Gastrocnemius medialis (tissue), 4 donors: Measurements from ENCODE around the gene TSSK6. TPM values are rescaled to one million over a fixed set of nuclear protein-coding genes. Genes with fewer than 3 reads are reported as not detected.

Experiments used
- ATAC-seq, 2 donors: fragments of 150-250 bp; one replicate each; pipeline ENCODE4 v1.9.1; 2016
- DNase-seq, 2 donors: peaks; one replicate each; pipeline ENCODE4 v3.0.0-alpha.2; 2019
- H3K27ac ChIP-seq, 4 donors: fragments of 200-600 bp; sonication (generic); 1 replicate in 1 of 4; 2 replicates in 3 of 4; pipeline ENCODE4 v1.5.1; 2016 to 2018; ENCODE audit warnings: mild to moderate bottlenecking in 2 of 4, moderate library complexity in 1 of 4
- H3K27me3 ChIP-seq, 3 donors: fragments of 200-600 bp; sonication (generic) in 2 of 3; 1 replicate in 1 of 3; 2 replicates in 2 of 3; pipeline versions ENCODE4 v1.5.1 to v1.6.0; 2016 to 2019; ENCODE audit warnings: mild to moderate bottlenecking in 1 of 3, moderate library complexity in 1 of 3
- H3K36me3 ChIP-seq, 2 donors: fragments of 200-600 bp; sonication (generic) in 1 of 2; one replicate each; pipeline ENCODE4 v1.5.1; 2017 to 2018
- H3K4me1 ChIP-seq, 2 donors: fragments of 200-600 bp; sonication (generic) in 1 of 2; one replicate each; pipeline ENCODE4 v1.5.1; 2016 to 2017; ENCODE audit warnings: mild to moderate bottlenecking in 2 of 2
- H3K4me3 ChIP-seq, 4 donors: fragments of 200-600 bp; sonication (generic) in 3 of 4; 1 replicate in 1 of 4; 2 replicates in 3 of 4; pipeline ENCODE4 v1.5.1; 2016 to 2019; ENCODE audit warnings: mild to moderate bottlenecking in 2 of 4
- H3K9me3 ChIP-seq, 3 donors: fragments of 200-600 bp; sonication (generic) in 2 of 3; 1 replicate in 1 of 3; 2 replicates in 2 of 3; pipeline ENCODE4 v1.5.1; 2016 to 2019
- POLR2A ChIP-seq, 2 donors: fragments of 450-650 bp; IDR thresholded peaks; one replicate each; pipeline ENCODE4 v1.6.1; 2017; ENCODE audit warnings: antibody characterized with exemption in 2 of 2, mild to moderate bottlenecking in 2 of 2, moderate library complexity in 2 of 2
- in situ Hi-C, 4 donors: fragments of 200-750 bp; cut with MboI; loops; one replicate each; pipeline versions ENCODE4 v1.15.0 to v1.8.0; 2017; ENCODE audit warnings: low sequenced_read_pairs in 4 of 4
- intact Hi-C: fragments of 100-400 bp; cut with DNase I; formaldehyde crosslinking; loops from one replicate; pipeline ENCODE4 v1.15.1; 2023; ENCODE audit warnings: low total_unique reads
- total RNA-seq, 4 donors: library from RNA; depleted of rRNA; stranded (reverse); fragments of >200 nt; gene quantifications; one replicate each; pipeline versions ENCODE4 v1.1.0 to v1.2.3, GENCODE V29; 2016
- TF ChIP-seq, protein P1 (sequence below), 5 experiments: fragments of 450-650 bp in 3 of 5; fragments of 200-600 bp in 2 of 5; sonication (generic) in 2 of 5; IDR thresholded peaks in 4 of 5; conservative IDR thresholded peaks in 1 of 5; 1 replicate in 4 of 5; 2 replicates in 1 of 5; pipeline ENCODE4 v1.5.1; 2016 to 2019; ENCODE audit warnings: antibody characterized with exemption in 5 of 5, mild to moderate bottlenecking in 3 of 5, moderate library complexity in 3 of 5

Gene TSSK6
- total RNA-seq, 4 donors from 2014 or later = 0.80 to 1.7 TPM; not detected in 2

DNA sequence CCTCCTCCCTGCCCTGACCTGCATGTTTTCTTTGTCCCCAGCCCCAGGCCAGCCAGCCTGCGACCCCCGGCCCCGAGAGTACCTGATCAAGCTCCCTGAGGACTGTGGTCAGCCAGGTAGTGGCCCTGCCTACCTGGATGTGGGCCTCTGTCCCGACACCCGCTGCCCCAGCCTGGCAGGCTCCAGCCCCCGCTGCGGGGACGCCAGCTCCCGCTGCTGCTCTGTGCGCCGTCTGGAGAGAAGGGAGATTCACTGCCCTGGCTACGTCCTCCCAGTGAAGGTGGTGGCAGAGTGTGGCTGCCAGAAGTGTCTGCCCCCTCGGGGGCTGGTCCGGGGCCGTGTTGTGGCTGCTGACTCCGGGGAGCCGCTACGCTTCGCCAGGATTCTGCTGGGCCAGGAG, 28.3 kb upstream of the TSSK6 start:
- peaks cover 45 to 62% (median 54%) of the 10 kb centered on the region in 3 donors for H3K27me3 ChIP-seq
- in situ Hi-C loops (loop anchor here in 3 of 4 donors (25.0 kb wide), 2 partner anchors 394 to 419 kb away; no protein-coding TSS in a partner anchor), intact Hi-C loops (no loop called here)
- no peak for ATAC-seq
- no peaks in the 10 kb centered on the region for H3K36me3 ChIP-seq
- no peak for DNase-seq
- peaks cover 0 to 1% of the 10 kb centered on the region in 2 donors for H3K4me1 ChIP-seq
- H3K4me3 ChIP-seq = no peak overlapping the region
- no peaks in the 10 kb centered on the region for H3K9me3 ChIP-seq
- no peak for TF ChIP-seq POLR2A (IDR thresholded peaks at IDR 0.05)
- TF ChIP-seq, protein P1, sequence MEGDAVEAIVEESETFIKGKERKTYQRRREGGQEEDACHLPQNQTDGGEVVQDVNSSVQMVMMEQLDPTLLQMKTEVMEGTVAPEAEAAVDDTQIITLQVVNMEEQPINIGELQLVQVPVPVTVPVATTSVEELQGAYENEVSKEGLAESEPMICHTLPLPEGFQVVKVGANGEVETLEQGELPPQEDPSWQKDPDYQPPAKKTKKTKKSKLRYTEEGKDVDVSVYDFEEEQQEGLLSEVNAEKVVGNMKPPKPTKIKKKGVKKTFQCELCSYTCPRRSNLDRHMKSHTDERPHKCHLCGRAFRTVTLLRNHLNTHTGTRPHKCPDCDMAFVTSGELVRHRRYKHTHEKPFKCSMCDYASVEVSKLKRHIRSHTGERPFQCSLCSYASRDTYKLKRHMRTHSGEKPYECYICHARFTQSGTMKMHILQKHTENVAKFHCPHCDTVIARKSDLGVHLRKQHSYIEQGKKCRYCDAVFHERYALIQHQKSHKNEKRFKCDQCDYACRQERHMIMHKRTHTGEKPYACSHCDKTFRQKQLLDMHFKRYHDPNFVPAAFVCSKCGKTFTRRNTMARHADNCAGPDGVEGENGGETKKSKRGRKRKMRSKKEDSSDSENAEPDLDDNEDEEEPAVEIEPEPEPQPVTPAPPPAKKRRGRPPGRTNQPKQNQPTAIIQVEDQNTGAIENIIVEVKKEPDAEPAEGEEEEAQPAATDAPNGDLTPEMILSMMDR (IDR thresholded peaks at IDR 0.05 in 4 of 5, conservative IDR thresholded peaks at IDR 0.05 in 1 of 5) = no peak
- H3K27ac ChIP-seq = no peak overlapping the region

DNA sequence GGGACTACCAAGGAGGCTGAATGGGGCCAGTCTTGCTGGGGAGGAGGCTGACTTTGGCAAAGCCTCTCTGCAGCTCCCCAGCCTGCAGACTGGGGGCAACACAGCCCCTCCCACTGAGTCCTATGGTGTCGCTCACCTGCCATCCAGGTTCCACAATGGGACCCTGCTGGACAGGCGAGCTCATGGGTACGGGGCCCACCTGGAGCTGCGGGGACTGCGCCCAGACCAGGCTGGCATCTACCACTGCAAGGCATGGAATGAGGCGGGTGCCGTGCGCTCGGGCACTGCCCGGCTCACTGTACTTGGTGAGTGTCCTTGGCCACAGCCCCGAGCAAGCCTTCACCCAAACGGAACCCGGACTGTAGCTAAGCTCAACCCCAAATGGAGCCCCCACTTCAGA, 27.8 kb upstream of the TSSK6 start:
- DNase-seq = no peak
- H3K9me3 ChIP-seq = no peaks in the 10 kb centered on the region
- peaks cover 0 to 7% of the 10 kb centered on the region in 2 donors for H3K4me1 ChIP-seq
- no peaks in the 10 kb centered on the region for H3K36me3 ChIP-seq
- no peak for TF ChIP-seq POLR2A (IDR thresholded peaks at IDR 0.05)
- TF ChIP-seq, protein P1 (IDR thresholded peaks at IDR 0.05 in 4 of 5, conservative IDR thresholded peaks at IDR 0.05 in 1 of 5) = no peak
- ATAC-seq = no peak
- no peak overlapping the region for H3K27ac ChIP-seq
- intact Hi-C loops (no loop called here), in situ Hi-C loops (loop anchor here in 3 of 4 donors (25.0 kb wide), 2 partner anchors 394 to 419 kb away; no protein-coding TSS in a partner anchor)
- H3K4me3 ChIP-seq = no peak overlapping the region
- H3K27me3 ChIP-seq = peaks cover 48 to 62% (median 55%) of the 10 kb centered on the region in 3 donors

DNA sequence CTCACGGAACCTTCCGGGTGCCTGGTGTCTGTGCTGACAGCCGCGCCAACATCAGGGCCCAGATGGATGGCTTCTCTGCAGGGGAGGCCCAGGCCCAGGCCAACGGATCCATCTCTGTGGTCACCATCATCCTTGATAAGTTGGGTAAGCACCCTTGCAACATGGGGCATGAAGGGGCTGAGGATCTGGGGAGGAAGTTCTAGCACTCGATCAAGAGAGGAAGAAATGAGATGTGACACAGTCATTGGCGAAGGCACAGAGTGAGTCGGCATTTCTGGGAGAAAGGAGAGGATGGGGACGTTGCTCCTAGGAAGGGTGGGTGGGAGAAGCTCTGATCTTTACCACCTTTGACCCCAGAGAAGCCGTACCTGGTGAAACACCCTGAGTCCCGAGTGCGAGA, 27.2 kb upstream of the TSSK6 start:
- Histone ChIP-seq H3K9me3 (no peaks in the 10 kb centered on the region), H3K36me3 (no peaks in the 10 kb centered on the region), H3K4me1 (peaks cover 0 to 10% of the 10 kb centered on the region in 2 donors), H3K4me3 (no peak overlapping the region), H3K27me3 (peaks cover 53 to 65% (median 57%) of the 10 kb centered on the region in 3 donors), H3K27ac (no peak overlapping the region)
- DNase-seq (no peak), ATAC-seq (no peak)
- no peak for TF ChIP-seq POLR2A (IDR thresholded peaks at IDR 0.05)
- TF ChIP-seq, protein P1 (IDR thresholded peaks at IDR 0.05 in 4 of 5, conservative IDR thresholded peaks at IDR 0.05 in 1 of 5) = no peak
- in situ Hi-C loops (loop anchor here in 3 of 4 donors (25.0 kb wide), 2 partner anchors 395 to 420 kb away; no protein-coding TSS in a partner anchor), intact Hi-C loops (no loop called here)

DNA sequence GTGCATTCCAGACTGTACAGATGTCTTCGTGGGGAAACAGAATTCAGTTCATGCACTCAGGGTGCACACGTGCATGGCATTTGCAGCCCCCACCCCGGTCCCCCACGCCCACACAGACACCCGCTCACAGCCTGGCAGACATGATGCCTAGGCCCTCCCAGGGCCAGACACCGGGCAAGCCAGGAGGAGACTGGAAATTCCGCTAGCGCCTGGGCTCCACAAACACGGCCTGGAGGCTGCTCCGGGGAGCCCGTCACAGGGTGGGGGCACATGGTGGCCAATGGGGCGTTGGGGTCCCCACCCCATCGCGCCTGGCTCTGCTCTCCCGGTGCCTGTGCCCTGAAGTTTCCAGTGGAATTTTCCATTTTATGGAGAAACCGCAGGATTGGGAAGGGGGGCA, 26.3 kb upstream of the TSSK6 start:
- DNase-seq = no peak
- peaks cover 55 to 64% (median 61%) of the 10 kb centered on the region in 3 donors for H3K27me3 ChIP-seq
- intact Hi-C loops (no loop called here), in situ Hi-C loops (loop anchor here in 3 of 4 donors (25.0 kb wide), 2 partner anchors 396 to 421 kb away; no protein-coding TSS in a partner anchor)
- H3K4me1 ChIP-seq = peaks cover 0 to 10% of the 10 kb centered on the region in 2 donors
- H3K27ac ChIP-seq = no peak overlapping the region
- H3K9me3 ChIP-seq = no peaks in the 10 kb centered on the region
- H3K4me3 ChIP-seq = no peak overlapping the region
- no peak for ATAC-seq
- TF ChIP-seq POLR2A (IDR thresholded peaks at IDR 0.05) = no peak
- TF ChIP-seq, protein P1 (IDR thresholded peaks at IDR 0.05 in 4 of 5, conservative IDR thresholded peaks at IDR 0.05 in 1 of 5) = no peak
- no peaks in the 10 kb centered on the region for H3K36me3 ChIP-seq
